HG02943 (cell line): ENCODE data around the gene C11orf68.
A peak's percentile ranks its signal among the peaks of the same experiment; 100 is the strongest.

ENCODE experiments used
- ATAC-seq: cut with Tn5 transposase; IDR thresholded peaks from one replicate; pipeline ENCODE4 v1.9.1; 2021; ENCODE audit warnings: mild to moderate bottlenecking, low read depth, moderate library complexity; ENCODE audit not compliant: unreplicated experiment

C11orf68 gene

GRCh38 chr11:65873318-65874156 lies 45.3 kb downstream of the C11orf68 start:
- ATAC-seq: peak; percentile 66

- no peak for ATAC-seq
These were observed 46.1 kb downstream of the C11orf68 start, which contains the start of gene EFEMP2 for GRCh38 chr11:65872586-65873317. EFEMP2 (minus strand) TSS chr11:65872800; CDS start chr11:65872354, 446 bp downstream.

- no peak for ATAC-seq
These were observed 46.9 kb downstream of the C11orf68 start for GRCh38 chr11:65871811-65872548.

GRCh38 chr11:65870706-65871681 lies 47.9 kb downstream of the C11orf68 start:
- ATAC-seq: no peak

GRCh38 chr11:65870307-65870658 lies 48.6 kb downstream of the C11orf68 start:
- ATAC-seq: no peak

GRCh38 chr11:65869643-65870306 lies 49.1 kb downstream of the C11orf68 start:
- ATAC-seq: no peak

- no peak for ATAC-seq
These were observed 50.0 kb downstream of the C11orf68 start for GRCh38 chr11:65868907-65869306.

- no peak for ATAC-seq
These were observed 50.7 kb downstream of the C11orf68 start for GRCh38 chr11:65868076-65868667.

GRCh38 chr11:65867284-65868071 lies 51.4 kb downstream of the C11orf68 start:
- no peak for ATAC-seq
